NCI-H748 (cell line): ENCODE data around the gene ASF1B.
"Not testable (repeated sequence)": the region's sequence is repeated elsewhere in the genome, so short reads cannot be mapped to it uniquely, and the experiment has no call there.

ENCODE experiments used
- DNase-seq: peaks from one replicate; lab custom pipeline; 2025; ENCODE audit not compliant: unreplicated experiment; lab: John Stamatoyannopoulos, UW

Gene ASF1B

GRCh38 chr19:14136509-14137281 lies at the start of gene ASF1B:
Gene ASF1B (minus strand): TSS chr19:14136589. CDS start chr19:14136456, 133 bp downstream.
- DNase-seq: peak; percentile 100

GRCh38 chr19:14185691-14186090 lies 49.3 kb upstream of the ASF1B start:
- DNase-seq: not testable (repeated sequence)

GRCh38 chr19:14185158-14185557 lies 48.8 kb upstream of the ASF1B start:
- no peak for DNase-seq

GRCh38 chr19:14183741-14184350 lies 47.5 kb upstream of the ASF1B start:
- DNase-seq: peak; percentile 4

- no peak for DNase-seq
These were observed 46.1 kb upstream of the ASF1B start for GRCh38 chr19:14182476-14182875.

GRCh38 chr19:14181906-14182305 lies 45.5 kb upstream of the ASF1B start:
- DNase-seq: no peak

GRCh38 chr19:14181199-14181598 lies 44.8 kb upstream of the ASF1B start:
- not testable (repeated sequence) for DNase-seq

GRCh38 chr19:14177496-14178074 lies 41.2 kb upstream of the ASF1B start:
- no peak for DNase-seq

- no peak for DNase-seq
These were observed 39.0 kb upstream of the ASF1B start for GRCh38 chr19:14175351-14175792.

GRCh38 chr19:14174883-14175282 lies 38.5 kb upstream of the ASF1B start:
- no peak for DNase-seq

- DNase-seq: no peak
These were observed 32.6 kb upstream of the ASF1B start for GRCh38 chr19:14168993-14169392.

GRCh38 chr19:14168259-14168972 lies 32.0 kb upstream of the ASF1B start:
- no peak for DNase-seq

GRCh38 chr19:14167576-14168138 lies 31.3 kb upstream of the ASF1B start:
- DNase-seq: no peak

GRCh38 chr19:14166999-14167575 lies 30.7 kb upstream of the ASF1B start:
- DNase-seq: no peak

GRCh38 chr19:14165990-14166830 lies 29.8 kb upstream of the ASF1B start:
- no peak for DNase-seq

- DNase-seq: no peak
These were observed 28.5 kb upstream of the ASF1B start for GRCh38 chr19:14164724-14165493.

GRCh38 chr19:14164082-14164481 lies 27.7 kb upstream of the ASF1B start:
- no peak for DNase-seq

GRCh38 chr19:14162871-14163297 lies 26.5 kb upstream of the ASF1B start:
- DNase-seq: no peak

- DNase-seq: no peak
These were observed 24.9 kb upstream of the ASF1B start for GRCh38 chr19:14161305-14161704.
